ENCODE measurements around the gene MBOAT2.
"Not testable (repeated sequence)": the region's sequence is repeated elsewhere in the genome, so short reads cannot be mapped to it uniquely, and the experiment has no call there.

The MBOAT2 gene

GRCh38 chr2:8939486-8940114, 63.9 kb downstream of the MBOAT2 start:
- DNase-seq: no peak

- DNase-seq: no peak
Observed at GRCh38 chr2:8938384-8938783, 65.1 kb downstream of the MBOAT2 start.

GRCh38 chr2:8935982-8936381, 67.5 kb downstream of the MBOAT2 start:
- DNase-seq: no peak

GRCh38 chr2:8934338-8934737, 69.1 kb downstream of the MBOAT2 start:
- no peak for DNase-seq

GRCh38 chr2:8932702-8933101, 70.8 kb downstream of the MBOAT2 start:
- no peak for DNase-seq

GRCh38 chr2:8930185-8930584, 73.3 kb downstream of the MBOAT2 start:
- not testable (repeated sequence) for DNase-seq

GRCh38 chr2:8929128-8929527, 74.4 kb downstream of the MBOAT2 start:
- no peak for DNase-seq

- DNase-seq: no peak
Observed at GRCh38 chr2:8927510-8928455, 75.7 kb downstream of the MBOAT2 start.

GRCh38 chr2:8926356-8926755, 77.1 kb downstream of the MBOAT2 start:
- DNase-seq: no peak

GRCh38 chr2:8925411-8925810, 78.1 kb downstream of the MBOAT2 start:
- DNase-seq: no peak

GRCh38 chr2:8923183-8923582, 80.3 kb downstream of the MBOAT2 start:
- DNase-seq: no peak

GRCh38 chr2:8922431-8922830, 81.1 kb downstream of the MBOAT2 start:
- no peak for DNase-seq

GRCh38 chr2:8918412-8918811, 85.1 kb downstream of the MBOAT2 start:
- no peak for DNase-seq

- DNase-seq: no peak
Observed at GRCh38 chr2:8915941-8916340, 87.5 kb downstream of the MBOAT2 start.

- DNase-seq: not testable (repeated sequence)
Observed at GRCh38 chr2:8913767-8914166, 89.7 kb downstream of the MBOAT2 start.

- no peak for DNase-seq
Observed at GRCh38 chr2:8907764-8908288, 95.7 kb downstream of the MBOAT2 start.

- not testable (repeated sequence) for DNase-seq
Observed at GRCh38 chr2:8903924-8904323, 99.6 kb downstream of the MBOAT2 start.

GRCh38 chr2:8902757-8903156, 100.7 kb downstream of the MBOAT2 start:
- DNase-seq: not testable (repeated sequence)

- DNase-seq: not testable (repeated sequence)
Observed at GRCh38 chr2:8897206-8897605, 106.3 kb downstream of the MBOAT2 start.

- not testable (repeated sequence) for DNase-seq
Observed at GRCh38 chr2:8896671-8897070, 106.8 kb downstream of the MBOAT2 start.

- DNase-seq: not testable (repeated sequence)
Observed at GRCh38 chr2:8895087-8895912, 108.2 kb downstream of the MBOAT2 start.

- no peak for DNase-seq
Observed at GRCh38 chr2:8893978-8894820, 109.3 kb downstream of the MBOAT2 start.

Data from stimulated activated CD4-positive, alpha-beta T cell treated with anti-CD3 and anti-CD28 coated beads, Interleukin-1b, Interleukin-23, amount 100 ng/mL, for 48 hours (primary cell).